Activated naive CD4-positive, alpha-beta T cell treated with Interleukin-2 at 50 U/mL for 16 hours (primary cell): ENCODE data around the gene WDR59.
"Not testable (repeated sequence)": the region's sequence is repeated elsewhere in the genome, so short reads cannot be mapped to it uniquely, and the experiment has no call there.

Experiments used
- DNase-seq: peaks from one replicate; pipeline ENCODE4 v3.0.0-alpha.2; 2020

WDR59 gene

DNA sequence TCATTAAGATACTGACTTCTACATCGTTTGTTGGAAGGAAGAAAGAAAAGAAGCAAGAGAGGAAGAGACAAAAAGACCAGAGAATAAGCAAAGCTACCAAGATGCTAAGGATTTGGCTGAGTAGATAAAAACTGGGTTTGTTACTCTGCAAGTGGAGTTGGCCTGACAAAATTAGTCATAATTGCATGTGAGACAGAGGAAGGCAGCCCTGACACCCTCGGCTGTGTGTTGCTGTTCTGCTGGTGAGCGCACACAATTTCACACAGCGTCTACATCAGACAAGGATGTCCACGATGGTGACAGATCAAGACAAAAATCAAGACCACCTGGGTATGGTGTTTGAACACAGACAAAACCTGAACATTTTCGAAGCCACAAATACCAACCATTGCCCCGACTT lies 134.9 kb downstream of the WDR59 start:
- no peak for DNase-seq

DNA sequence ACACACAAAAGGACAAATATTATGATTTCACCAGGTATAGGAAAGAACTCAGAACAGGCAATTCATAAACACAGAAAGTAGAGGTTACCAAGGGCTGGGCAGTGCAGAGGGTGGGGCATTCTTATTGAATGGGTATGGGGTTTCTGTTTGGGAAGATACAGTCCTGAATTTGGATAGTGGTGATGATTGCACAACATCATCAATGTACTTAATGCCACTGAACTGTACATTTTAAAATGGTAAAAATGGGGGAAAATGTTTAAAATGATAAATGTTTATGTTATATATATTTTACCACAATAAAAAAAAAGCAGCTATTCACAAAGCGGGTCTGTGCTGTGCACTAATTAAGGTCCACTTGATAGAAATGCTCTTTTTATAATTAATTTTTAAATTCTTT lies 137.7 kb downstream of the WDR59 start:
- DNase-seq: no peak

DNA sequence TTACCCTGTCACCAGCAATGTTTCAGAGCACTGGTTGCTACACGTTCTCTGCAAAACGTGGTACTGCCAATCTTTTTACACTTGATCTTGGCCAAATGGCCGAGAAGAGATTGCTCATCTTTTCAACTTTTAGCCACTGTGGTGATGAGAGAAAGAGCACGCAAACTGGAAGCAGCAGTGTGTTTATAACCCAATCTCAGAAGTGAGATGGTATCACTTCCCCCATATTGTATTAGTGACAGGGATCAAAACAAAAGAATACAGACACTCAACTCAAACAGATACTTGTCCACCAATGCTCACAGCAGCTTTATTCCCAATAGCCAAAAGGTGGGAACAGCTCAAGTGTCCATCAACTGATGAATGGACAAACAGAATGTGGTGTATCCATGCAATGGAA lies 138.2 kb downstream of the WDR59 start:
- DNase-seq: no peak

DNA sequence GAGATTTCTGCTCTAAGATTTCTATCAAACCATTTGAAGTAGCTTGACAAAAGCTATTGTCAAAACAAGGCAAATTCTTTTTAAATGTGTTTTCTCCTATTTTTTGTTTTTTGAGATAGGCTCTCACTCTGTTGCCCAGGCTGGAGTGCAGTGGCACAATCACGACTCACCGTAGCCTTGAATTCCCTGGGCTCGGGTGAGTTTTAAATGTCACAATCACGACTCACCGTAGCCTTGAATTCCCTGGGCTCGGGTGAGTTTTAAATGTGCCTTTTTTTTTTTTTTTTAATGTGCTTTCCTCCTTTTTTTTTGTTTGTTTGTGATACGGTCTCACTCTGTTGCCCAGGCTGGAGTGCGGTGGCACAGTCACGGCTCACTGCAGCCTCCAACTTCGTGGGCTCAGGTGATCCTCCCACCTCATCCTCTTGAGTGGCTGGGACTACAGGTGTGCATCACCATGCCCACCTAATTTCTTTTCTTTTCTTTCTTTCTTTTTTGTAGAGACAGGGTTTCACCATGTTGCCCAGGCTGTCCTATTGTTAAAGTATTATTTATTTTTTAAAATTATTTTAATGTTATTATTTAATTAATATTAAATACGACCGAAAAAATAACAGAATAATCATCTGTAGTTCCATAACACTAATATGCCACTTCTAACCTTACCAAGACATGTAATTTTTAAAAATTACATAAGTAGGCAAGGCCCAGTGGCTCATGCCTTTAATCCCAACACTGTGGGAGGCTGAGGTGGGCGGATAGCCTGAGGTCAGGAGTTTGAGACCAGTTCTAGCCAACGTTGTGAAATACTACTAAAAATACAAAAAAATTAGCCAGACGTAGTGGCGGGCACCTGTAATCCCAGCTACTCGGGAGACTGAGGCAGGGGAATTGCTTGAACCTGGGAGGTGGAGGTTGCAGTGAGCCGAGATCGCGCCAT lies 140.6 kb downstream of the WDR59 start:
- DNase-seq: no peak

DNA sequence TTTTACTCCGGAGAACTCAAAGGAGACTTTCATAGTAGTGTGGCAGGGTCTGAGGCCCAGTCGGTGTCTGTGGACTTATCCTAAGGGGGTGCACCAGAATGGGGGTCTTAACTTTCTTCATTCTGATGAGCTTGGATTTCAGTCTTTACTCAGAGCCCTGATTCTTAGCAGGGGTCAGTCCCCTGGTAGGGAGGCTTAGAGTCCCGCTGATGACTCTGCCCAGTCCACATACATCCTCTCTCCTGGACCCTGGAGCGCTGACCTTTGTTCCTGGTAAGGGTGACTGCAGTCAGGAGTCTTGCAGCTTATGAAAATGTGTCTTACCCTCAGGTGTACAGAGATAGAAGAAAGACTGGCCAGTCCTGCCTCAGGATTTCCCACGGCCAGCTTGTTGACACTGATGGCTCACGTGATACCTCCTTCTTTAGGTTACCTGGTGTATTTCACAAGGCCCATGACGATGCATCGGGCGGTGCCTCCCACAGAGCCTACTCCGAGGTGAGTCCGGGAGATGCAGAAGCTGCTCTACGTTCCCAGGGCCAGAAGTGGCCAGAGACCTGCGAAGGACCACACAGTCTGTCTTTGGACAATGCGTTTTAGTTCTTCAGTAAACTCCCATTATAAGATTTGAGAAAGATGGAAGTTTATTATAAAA lies 141.4 kb downstream of the WDR59 start:
- not testable (repeated sequence) for DNase-seq

DNA sequence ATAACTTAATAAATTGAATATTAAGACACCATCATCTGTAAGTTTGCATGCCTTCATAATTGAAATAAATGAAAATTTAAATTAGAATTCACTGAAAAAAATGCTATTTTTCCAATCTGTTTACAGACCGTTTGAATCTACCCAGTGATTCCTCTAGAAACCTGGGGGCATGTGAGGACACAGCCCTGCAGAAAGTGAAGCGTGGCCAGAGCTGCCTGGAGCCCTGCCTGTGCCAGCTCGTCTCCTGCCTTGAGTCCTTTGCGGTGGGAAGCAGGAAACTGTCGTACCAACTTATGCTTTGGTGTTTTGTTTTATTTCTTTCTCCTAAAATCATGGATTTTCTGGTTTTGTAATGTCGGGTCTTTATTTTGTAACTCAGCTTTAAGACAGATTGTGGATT lies 142.5 kb downstream of the WDR59 start:
- no peak for DNase-seq

DNA sequence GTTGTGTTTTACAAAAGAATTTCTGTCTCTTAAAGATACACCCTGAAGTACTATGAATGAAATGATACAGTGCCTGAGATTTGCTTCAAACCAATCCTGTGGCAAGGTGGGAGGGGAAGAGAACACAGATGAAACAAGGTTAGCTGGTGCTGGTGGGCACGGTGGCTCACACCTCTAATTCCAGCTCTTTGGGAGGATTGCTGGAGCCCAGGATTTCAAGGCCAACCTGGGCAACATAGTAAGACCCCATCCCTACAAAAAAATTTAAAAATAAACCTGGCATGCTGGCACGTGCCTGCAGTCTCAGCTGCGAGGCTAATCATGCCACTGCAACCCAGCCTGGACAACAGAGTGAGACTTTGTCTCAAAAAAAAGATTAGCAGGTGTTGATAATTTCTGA lies 143.0 kb downstream of the WDR59 start:
- DNase-seq: no peak

DNA sequence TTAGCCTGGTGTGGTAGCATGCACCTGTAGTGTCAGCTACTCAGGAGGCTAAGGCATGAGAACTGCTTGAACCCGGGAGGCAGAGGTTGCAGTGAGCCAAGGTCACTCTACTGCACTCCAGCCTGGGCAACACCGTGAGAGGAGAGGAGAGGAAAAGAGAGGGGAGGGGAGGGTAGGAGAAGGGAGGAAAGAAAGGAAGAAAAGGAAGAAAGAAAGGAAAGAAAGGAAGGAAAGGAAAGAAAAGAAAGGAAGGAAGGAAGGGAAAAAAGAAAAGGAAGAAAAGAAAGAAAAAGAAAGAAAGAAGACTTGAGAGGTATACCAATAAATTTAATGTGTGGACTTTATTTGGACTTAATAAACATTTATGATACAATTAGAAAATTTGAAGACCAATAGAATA lies 143.5 kb downstream of the WDR59 start:
- DNase-seq: no peak

DNA sequence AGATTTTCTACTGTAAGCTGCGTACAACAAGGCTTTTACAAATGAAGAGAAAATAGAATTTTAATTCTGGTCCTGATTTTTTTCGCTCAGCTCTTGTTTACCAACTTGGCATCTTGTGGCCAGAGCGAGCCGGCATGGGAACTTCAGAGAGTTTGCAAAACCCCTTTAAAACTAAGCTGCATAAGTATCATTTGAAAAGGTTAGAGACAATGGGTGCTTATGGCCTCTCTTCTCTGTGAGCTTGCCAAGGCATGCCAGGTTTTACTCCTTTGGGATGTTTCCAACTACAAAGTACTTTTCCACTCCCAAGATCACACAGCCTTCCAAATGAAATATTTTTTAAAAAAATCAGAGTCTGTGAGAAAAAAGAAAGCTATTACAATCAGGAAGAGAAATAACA lies 147.9 kb downstream of the WDR59 start:
- no peak for DNase-seq

DNA sequence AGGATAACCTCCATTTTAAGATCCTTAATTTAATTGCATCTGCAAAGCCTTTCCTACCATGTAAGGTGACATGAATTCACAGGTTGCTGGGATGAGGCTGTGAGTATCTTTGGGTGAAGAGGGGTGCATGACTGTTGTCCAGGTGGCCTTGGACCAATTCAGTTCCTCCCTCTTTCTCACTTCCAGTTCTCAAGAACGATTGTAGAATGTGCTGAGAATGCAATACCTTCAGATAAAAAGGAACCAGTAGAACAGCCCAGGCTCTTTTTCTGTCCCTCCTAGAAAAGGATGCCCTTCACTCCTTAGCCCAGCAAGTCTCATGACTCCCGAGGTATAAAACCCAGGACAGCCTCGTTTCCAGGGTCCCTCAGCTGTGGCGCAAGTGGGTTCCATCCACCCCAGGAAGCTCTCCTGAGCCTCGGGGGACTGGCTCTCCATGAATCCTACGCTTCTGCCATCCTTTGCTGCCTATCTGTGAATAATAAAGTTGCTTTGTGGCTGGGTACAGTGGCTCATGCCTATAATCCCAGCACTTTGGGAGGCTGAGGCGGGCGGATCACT lies 148.7 kb downstream of the WDR59 start:
- no peak for DNase-seq

DNA sequence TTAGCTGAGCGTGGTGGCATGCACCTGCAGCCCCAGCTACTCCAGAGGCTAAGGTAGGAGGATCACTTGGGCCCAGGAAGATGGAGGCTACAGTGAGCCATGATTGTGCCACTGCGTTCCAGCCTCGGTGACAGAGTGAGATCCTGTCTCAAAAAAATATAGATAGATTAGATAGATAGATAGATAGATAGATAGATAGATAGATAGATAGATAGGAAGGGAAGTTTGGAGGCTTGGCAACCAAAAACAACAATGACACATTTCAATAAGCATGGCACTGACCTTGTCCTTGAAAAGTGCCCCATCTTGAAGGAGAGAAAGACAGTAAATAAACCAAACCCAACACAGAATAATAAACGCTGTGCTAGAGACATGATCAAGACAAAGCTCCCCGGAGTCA lies 152.7 kb downstream of the WDR59 start:
- no peak for DNase-seq

DNA sequence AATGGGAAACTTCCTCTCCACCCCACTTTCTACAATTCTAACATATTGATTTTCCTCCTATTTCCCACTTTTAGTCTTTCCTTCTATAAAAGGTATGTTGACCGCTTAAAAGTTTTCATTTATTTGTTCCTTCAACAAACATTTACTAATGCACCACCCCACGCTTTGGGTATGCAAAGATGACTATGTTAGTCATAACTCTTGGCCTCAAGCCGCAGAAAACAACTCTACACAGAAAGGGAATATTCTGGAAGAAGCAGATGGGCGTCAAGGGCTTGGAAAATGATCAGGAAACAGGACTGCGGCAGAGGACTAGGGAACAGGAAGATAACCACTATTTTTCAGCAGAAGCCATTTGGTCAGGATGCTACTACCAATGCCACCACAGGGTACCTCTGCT lies 153.5 kb downstream of the WDR59 start:
- no peak for DNase-seq

DNA sequence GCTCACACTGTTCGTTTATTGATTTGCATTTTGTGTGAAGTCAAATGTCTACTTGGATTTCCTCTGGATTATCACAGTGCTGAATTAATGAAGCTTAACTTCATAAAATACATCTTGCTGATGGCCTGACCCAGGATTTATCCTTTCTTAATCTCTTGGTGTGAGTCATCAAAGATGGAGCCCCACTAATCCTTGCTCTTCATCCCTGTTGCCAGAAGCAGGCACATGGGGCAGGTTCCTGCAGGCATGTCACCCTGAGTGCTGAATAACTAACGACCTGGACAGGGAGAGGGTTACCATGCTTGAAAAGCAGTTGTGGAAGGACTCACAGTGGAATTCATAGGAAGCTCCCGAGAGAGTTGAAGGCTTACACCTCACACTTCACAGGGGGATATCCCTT lies 154.3 kb downstream of the WDR59 start:
- no peak for DNase-seq

DNA sequence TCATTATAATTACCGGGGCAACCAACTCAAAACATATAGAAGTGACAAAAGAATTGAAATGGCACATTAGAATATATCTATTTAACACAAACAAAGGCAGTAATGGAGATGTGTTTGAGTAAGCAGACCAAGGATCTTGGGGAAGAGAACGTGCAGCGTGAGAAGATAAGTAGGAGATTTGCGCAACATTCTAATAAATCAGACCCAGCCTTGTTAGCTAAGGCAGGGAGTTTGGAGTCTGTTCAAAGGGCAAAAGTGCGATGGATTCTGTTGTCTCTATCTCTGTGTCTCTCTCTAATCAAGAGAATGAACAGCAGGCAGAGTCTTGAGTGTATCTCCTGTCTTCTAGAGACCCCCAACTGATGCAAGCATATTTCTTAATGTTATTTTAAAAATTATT lies 155.3 kb downstream of the WDR59 start:
- DNase-seq: no peak

DNA sequence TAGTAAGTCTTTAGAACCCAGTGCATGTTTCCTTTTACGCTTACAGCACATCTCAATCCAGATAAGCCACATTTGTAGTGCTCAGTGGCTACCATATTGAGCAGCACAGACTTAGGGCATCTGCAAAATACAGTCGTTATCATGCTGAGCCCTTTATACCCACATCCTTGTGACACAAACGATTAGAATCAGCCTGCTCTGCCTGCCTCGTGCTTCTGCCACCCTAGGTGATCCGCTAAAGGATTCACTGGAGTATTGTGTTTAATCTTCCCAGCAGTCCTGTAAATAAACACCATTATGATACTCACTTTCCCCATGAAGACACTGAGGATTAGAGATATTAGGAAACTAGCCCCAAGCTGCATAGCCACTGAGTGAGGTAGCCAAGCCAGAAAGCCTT lies 159.0 kb downstream of the WDR59 start:
- DNase-seq: no peak

DNA sequence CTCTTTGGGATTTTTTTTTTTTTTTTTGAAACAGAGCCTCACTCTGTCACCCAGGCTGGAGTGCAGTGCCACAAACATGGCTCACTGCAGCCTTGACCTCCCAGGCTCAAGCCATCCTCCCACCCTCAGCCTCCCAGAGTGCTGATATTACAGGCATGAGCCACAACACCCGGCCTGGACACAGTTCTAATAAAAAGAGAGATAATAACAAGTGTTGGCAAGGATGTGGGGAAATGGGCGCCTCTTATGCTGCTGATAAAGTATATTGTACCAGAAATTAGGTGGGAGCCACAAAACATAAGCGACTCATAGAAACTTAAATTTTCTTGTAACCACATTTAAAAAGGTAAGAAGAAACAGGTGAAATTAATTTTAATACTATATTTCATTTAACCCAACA lies 159.9 kb downstream of the WDR59 start:
- no peak for DNase-seq
